HG02798 (cell line): ENCODE results near the gene USP47.

Experiments used
- ATAC-seq: cut with Tn5 transposase; IDR thresholded peaks from one replicate; pipeline ENCODE4 v1.9.1; 2021; ENCODE audit warnings: mild to moderate bottlenecking; ENCODE audit not compliant: unreplicated experiment, poor library complexity

USP47 gene

DNA sequence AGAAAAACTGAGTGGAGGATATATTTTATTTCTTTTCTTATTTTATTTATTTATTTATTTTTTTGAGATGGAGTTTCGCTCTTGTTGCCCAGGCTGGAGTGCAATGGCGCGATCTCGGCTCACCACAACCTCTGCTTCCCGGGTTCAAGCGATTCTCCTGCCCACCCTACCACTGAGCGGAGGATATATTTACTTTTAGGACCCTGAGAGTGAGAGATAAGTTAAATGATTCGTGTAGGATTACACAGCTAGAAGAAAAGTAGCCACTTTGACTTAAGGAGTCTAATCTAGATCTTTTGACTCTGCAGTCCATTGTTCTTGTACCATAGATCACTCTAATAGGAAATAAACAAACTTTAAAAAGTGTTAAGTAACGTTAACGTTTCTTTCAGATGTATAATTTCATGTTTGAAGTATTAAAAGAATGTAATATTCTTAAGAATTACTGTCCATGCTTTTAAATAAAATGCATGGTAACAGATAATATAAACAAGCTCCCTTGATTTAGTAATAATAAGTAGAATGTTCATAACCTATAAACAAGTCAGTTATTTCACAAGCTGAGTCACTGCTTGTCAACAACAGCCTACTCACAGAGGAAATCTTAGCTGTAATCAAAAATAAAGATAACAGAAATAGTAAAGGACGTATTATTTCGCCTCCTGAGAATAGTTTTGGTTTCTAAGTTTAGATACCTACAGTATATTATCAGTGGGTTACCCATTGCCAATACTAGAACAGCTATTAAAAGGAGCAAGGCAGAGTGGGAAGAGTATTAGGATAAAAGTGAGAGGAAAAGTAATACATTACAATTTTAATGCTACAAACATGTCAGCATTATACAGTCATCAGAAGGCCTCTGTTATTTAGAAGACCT is 18.6 kb downstream of the USP47 start:
- ATAC-seq = no peak

DNA sequence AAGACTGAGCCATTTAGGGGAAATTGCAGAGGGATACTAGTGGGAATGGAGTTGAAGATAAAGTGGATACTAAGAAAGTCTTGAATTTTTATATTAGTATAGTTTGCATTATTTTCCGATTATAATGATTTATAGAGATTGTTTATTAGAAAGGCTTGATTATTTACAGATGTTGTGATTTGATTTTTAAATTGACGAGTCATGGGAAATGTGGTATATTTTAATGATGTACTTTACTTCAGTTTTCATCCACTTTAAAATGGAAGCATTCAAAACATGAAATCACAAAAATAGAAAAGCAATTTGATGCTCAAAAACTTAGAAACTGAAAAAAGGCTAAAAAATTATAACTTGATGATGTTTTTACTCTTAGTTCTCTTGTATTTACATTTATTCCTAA is 21.2 kb downstream of the USP47 start:
- ATAC-seq = no peak

DNA sequence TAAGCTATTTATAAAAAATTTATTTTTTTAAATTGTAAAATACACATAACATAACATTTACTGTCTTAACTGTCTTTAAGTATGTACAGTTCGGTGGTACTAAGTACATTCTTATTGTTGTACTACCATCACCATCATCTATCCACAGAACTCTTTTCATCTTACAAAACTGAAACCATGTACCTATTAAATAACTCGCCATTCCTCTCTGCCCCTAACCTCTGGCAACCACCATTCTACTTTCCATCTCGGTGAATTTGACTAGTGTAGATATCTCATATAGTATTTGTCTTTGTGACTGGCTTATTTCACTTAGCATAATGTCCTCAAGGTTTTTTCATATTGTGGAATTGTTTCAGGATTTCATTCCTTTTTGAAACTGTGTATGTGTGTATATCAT is 22.6 kb downstream of the USP47 start:
- ATAC-seq = no peak

DNA sequence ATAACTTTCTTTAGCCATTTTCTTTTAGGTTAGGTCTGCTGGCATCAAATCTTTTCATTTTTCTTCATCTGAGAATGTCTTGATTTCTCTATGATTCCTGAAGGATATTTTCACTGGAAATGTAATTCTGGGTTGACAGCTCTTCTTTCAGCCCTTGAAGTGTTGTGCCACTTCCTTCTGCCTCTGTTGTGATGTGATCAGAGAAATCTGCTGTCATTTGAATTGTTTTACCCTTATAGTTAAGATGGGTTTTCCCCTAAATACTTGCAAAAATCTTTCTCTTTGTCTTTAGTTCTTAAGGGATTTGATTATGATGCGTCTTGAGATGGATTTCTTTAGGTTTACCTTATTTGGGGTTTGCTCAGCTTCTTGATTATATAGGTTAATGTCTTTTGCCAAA is 23.0 kb downstream of the USP47 start:
- no peak for ATAC-seq

DNA sequence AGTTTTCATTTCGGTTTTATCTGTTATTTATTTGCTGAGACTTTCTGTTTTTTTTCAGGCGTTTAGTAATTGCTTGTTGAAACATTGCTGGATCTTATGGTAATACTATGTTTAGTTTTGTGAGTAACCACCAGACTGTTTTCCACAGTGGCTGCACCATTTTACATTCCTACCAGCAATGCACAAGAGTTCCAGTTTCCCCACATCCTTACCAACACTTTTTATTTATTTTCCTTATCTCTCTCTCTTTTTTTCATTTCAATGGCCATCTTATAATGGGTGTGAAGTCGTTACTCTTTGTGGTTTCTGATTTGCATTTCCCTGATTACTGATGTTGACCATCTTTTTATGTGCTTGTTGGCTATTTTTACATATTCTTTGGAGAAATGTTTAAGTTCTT is 23.7 kb downstream of the USP47 start:
- ATAC-seq = no peak

DNA sequence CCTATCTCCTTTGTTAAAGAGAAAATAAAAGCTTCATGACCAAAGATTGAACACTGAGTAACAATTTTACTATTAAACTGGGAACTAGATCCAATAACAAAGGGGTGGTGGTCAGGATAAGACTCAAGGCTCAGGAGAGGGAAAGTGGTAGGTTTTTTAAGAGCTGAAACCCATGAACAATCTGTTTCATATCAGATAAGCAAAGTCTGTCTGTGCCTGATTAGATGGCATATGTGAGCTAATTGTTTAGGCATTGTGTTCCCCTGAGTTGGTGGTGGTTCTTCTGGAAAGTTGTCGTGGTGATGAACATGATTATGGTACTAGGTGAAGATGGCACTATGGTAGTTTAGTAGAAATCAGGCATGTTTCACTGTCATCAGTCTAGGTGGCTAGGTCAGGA is 24.4 kb downstream of the USP47 start:
- no peak for ATAC-seq

DNA sequence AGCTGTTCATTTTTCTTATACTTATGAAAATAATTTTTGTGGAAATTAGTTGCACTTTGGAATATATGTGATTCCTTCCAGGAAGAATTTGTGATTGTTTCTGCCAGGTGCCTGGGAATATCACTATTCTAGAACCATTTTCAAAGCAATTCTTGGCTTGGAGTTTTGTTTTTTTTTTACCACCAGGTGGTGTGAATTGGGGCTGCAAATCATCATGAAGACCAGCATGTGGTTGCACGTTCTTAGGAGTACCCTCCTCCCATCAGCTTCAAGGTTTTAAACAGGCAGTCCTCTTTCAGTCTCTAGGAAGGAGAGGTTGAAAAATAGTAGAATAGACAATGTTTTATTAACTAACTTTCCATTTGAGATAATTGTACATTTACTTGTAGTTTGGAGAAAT is 25.9 kb downstream of the USP47 start:
- no peak for ATAC-seq

DNA sequence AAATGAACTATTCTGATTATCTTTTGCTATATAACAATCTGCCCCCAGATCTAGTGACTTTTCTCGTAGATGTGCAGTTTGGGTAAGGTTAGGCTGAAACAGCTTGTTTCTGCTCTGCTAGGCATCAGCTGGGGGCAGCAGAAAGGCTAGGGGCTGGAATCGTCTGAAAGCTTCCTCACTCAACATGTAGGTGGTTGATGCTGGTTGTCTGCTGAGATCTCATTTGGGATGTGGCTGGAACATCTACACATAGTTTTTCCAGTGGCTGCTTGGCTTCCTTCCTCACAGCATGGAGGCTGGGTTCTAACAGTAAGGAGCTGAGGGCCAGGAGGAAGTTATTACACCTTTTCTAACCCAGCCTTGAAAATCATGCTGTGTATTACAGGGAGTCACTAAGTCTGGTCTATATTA is 30.2 kb downstream of the USP47 start:
- no peak for ATAC-seq

DNA sequence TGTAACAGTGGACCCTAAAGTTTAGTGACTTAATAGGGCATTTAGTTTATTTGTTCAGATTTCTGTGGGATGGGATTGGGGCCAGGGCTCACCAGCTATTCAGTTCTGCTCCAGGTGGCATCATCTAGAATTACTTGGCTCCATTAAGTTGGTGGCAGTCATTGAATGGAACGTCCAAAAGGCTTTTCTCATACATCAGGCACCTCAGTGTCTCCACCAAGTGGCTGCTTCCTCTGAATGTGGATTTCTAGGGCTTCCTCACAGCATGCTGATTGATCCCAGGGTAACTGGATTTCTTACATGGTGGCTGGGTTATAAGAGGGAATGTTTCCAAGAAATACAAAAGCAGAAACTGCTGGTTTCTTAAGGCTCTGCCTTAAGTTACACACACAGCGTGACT is 34.7 kb downstream of the USP47 start:
- no peak for ATAC-seq

DNA sequence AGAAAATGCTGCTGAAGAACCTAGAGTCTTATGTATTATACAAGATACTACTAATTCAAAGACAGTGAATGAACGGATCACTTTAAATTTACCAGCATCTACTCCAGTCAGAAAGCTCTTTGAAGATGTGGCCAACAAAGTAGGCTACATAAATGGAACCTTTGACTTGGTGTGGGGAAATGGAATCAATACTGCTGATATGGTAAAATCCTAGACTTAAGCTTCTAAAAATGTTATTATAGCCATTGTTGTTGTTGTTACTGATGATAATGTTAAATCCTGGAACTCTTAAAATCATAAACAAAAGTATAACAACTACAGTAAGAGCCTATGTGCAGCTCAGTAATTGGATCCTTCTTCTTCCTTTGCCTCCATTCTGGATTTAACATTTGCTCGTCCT is 38.4 kb downstream of the USP47 start:
- ATAC-seq = no peak

DNA sequence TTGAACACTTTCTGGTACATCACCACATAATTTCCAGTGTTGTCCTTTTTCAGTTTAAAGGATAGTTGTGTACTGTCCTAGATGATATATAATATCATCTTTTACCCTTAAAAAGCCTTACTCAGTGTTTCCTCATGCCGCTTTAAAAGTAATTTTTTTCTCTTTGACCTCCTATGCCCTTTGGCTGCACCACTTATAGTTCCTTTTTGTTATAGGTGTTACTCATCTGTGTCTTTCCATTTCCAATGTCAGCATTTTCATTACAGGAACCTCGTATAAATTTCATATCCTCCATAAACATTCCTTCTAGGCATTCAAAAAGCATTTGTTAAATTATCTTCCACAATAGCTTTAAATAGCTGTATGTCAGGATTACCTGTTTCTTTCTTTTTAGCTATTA is 40.8 kb downstream of the USP47 start:
- ATAC-seq = no peak

DNA sequence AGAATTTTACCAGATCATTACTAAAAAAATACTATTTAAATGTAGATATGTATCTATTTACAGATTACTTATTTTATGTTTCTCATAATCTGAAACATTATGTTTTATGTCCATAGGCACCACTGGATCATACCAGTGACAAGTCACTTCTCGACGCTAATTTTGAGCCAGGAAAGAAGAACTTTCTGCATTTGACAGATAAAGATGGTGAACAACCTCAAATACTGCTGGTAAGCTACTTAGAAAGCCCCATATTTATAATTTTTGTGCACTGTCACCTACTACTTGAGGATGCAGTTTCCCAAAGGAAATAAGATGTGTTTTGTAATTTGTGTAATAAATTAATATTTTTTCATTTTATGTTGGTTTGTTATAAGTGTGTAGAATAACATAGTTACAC is 42.6 kb downstream of the USP47 start:
- ATAC-seq = no peak

DNA sequence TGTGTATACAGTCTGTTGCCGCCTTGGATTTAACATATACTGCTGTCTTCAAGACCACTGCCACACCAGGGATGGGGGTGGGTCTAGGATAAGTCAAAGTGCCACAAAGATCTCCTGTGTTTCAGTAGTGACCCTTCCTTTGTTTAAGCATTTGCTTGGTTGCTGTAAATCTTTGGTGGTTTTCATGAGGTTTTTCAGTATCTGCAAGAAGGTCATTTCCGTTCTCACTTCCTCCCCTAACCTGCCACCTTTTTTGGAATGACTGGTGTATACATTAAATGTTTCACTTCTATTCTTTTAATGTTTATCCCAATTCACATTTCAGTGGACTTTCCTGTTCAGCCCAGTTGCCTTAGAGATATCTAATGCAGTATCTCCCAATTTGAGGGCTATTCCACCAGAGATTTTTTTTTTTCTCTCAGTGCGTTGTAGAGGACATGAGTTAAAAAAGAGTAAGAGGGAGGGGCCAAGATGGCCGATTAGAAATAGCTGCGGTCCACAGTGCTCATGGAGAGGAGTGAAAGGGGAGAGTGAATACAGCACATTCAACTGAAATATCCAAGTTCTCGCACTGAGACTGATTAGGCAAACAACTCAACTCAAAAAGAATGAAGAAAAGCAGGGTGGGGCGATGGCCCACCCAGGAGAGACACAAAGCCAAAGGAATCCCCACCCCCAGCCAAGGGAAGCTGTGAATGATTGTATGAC is 43.2 kb downstream of the USP47 start:
- ATAC-seq = peak; percentile 81

DNA sequence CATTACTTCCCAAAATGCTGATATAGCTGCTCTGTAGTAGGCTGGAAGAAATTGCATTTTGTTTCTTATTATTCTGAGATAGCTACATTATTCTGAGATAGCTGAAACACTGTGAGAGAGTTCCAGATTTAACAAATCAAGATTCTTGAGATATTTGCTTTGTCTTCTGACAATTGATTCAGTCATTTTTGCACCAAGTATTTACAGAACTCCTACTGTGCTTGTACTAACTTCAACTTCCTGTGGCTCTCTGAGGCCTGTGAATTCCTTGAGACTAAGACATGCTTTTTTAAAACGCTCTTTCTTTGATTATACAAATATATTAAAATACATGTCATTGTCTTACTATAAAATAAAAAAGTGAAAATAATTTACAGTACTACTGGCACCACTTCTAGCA is 52.7 kb downstream of the USP47 start:
- no peak for ATAC-seq

DNA sequence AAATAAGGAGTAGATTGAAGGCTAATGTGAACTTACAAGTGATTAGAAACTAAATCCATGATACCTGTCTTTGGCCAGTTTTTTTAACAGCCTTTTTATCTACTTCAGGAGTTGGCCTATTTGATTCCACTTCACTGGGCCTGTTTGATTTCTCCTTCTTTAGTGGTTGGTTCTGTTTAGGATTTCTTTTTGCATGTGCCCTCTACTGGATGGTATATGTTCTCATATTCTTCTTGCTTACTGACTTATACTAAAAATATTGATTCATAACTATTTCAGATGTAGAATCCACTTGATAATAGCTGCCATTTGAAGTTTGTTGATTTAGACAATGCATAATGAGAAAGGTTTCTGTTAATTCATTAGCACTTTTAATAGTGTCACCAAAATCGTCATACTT is 53.9 kb downstream of the USP47 start:
- ATAC-seq = no peak

DNA sequence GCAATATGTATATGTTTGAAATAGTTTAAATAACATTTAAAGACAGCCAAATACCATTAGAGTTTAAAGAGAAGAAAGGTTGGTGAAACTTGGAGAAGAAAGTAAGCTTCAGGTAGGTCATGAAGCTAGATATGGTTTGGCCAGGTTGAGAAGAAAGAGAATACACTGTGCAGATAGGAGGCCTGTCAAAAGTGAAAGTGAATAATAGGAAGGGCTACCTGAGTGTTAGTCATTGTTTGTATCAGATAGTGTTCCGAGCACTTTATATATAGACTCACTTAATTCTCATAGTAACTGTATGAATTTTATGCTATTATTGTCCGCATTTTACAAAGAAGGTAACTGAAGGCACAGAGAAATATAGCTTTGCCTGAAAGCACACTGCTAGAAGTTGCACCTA is 56.9 kb downstream of the USP47 start:
- ATAC-seq = no peak

DNA sequence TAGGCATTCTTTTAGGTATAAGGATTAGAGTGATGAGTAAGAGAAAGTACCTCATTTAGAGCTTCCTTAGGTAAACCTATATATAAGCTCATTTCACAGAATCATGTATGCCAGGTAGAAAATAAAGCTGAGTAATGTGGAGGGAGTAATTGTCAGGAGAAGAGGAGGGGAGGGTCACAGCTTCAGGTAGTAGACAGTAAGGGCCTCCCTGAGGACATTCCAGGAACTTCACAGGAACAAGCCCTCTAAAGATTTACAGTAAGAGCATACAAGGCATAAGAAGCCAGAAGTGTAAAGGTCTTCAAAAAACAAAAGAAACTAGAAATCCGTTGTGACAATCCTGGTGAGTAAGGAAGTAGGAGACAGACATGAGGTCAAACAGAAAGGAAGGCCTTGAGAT is 57.6 kb downstream of the USP47 start:
- ATAC-seq = no peak

DNA sequence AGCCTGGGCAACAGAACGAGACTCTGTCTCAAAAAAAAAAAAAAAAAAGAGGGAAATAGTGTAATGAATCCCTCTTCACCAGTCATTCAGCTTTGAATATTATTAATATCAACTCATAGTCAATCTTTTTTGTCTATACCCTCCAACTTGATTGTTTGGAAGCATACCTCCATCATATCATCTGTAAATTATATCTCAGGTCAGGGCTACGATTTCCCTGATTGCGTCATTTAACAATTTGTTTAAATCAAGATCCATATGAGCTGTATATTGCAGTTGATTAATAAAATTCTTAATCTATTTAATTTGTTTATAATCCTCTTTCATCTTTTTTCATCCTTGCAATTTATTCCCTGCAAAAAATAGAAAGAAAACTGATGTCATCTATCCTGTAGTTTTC is 60.2 kb downstream of the USP47 start:
- ATAC-seq = no peak

DNA sequence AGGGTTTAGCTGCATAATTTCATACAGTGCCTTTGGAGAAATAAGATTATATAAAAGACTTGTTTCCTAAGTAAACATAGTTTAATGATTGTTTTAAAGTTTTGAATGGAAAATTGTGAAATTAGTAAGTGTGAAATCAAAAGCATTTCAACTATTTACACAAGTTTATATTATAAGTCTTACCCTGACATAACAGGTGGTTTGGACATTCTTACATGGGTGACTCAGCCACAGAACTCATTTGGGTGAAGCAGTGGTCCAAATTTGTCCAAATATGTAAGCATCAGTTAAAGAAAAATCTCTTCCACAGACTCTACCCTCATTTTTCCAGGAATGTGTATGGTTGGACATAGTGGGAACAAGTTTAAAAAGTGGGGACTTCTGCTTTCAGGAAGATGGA is 68.0 kb downstream of the USP47 start:
- no peak for ATAC-seq

DNA sequence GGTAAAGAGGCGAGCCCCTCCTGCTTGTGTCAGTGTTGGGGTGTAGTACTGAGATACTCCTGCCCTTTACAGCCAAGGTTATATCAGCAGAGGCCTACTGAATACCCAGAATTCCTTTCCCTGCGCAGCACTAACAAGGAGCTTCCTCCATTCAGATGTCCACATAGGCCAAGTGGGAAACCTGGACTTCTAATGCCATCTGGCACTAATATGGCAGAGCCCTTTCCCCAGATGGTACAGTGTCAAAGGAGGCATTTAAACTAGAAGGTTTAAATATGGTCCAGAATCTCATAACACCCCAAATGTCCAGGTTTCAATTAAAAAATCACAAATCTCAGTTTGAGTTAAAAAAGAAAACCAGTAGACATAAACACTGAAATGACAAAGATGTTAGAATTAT is 68.8 kb downstream of the USP47 start:
- ATAC-seq = no peak

DNA sequence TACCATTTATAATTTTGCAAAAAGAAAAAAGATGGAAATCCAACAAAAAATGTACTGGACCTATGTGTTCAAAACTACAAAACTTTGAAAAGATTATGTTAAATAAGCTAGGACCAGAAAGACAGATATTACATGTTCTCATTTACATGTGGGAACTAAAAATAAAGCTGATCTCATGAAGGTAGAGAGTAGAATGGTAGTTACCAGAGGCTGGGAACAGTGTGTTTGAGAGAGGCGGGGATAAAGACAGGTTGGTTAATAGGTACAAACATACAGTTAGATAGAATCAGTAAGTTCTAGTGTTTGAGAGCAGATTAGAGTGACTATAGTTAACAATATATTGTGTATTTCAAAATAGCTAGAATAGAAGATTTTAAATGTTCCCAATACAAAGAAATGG is 71.6 kb downstream of the USP47 start:
- no peak for ATAC-seq

DNA sequence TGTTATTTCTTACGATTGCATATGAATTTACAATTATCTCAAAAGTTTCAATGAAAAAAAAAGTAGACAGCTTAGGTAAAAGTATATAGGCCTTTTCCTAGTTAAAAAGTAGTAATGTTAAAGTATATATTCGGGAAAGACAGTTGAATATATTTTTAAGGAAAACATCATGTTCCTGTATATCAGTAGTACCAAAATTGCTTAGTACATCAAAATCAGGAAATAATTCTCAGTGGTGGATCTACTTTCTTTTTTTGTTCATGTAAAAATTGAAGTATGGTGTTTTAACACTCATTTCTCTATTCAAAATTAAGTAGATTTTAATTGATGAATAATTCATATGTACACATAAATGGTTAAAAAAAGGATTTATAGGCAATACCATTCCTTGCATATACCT is 73.9 kb downstream of the USP47 start:
- no peak for ATAC-seq
